Motor neuron (in vitro differentiated cells): ENCODE data around the gene GPRIN2. TPM values are rescaled to one million over a fixed set of nuclear protein-coding genes. Genes with fewer than 3 reads are reported as not detected.
"Not testable (repeated sequence)": the region's sequence is repeated elsewhere in the genome, so short reads cannot be mapped to it uniquely, and the experiment has no call there.

Experiments
- ATAC-seq, 8 experiments: fragments of 200-7000 bp; cut with Tn5 transposase; replicated peaks in 6 of 8; 2 replicates each; pipeline ENCODE4 v1.8.0; 2021; ENCODE audit warnings: mild to moderate bottlenecking in 8 of 8, moderate library complexity in 8 of 8
- H3K27ac ChIP-seq, 2 donors: fragments of 250-450 bp; sonication (Bioruptor Pico); 2 replicates each; pipeline ENCODE4 v1.9.0; 2021; ENCODE audit warnings: antibody characterized with exemption in 2 of 2, mild to moderate bottlenecking in 2 of 2, moderate library complexity in 1 of 2
- H3K4me1 ChIP-seq, 2 donors: fragments of 250-450 bp; sonication (Bioruptor Pico); replicated peaks in 1 of 2; 2 replicates each; pipeline ENCODE4 v1.6.1; 2021; ENCODE audit warnings: antibody characterized with exemption in 2 of 2, mild to moderate bottlenecking in 2 of 2, moderate library complexity in 1 of 2
- H3K4me3 ChIP-seq, 5 donors: fragments of 250-450 bp; sonication (Bioruptor Pico); 2 replicates each; pipeline ENCODE4 v1.9.0; 2021; ENCODE audit warnings: antibody characterized with exemption in 5 of 5, mild to moderate bottlenecking in 5 of 5, moderate library complexity in 4 of 5
- WGBS, 10 experiments: fragments of 450-650 bp; shearing (Covaris generic); methylation state at CpG; one replicate each; pipeline ENCODE4 v1.0.0; 2022; 5-methylcytosine and 5-hydroxymethylcytosine counted together
- in situ Hi-C, 9 experiments: fragments of 400-800 bp; cut with MboI; loops; one replicate each; pipeline ENCODE4 v1.15.0; 2021; ENCODE audit warnings: low sequenced_read_pairs in 9 of 9, low pct_unique_long_range_greater_than_20kb in 2 of 9; ENCODE audit not compliant: unreplicated experiment in 9 of 9
- total RNA-seq, 8 experiments: library from RNA; unstranded; fragments of 300-600 nt; gene quantifications; 2 replicates each; pipeline versions ENCODE4 v1.2.3 to v1.2.4, GENCODE V29; 2022

Gene GPRIN2
- total RNA-seq, 8 experiments from 2014 or later, result 0.36 to 2.2 (median 1.2) TPM; not detected in 1

GRCh38 chr10:46523119-46523961 lies 33.1 kb downstream of the GPRIN2 start:
- ATAC-seq, result peak in 3 of 8 experiments; percentile 76 to 82 (median 79)
- H3K4me3 ChIP-seq, result no peak overlapping the region
- no peaks in the 10 kb centered on the region for H3K4me1 ChIP-seq
- no peak overlapping the region for H3K27ac ChIP-seq
- WGBS, 10 experiments, result 27 to 84% (median 60%) methylated on average over 2 to 12 of the region's 12 CpGs; no CpG with 5 or more reads in 1 of the 10 experiments
- in situ Hi-C loops, result no loop called here

- 49 to 92% (median 76%) methylated on average over 2 to 10 of the region's 10 CpGs for WGBS, 10 experiments
- in situ Hi-C loops, result no loop called here
- Histone ChIP-seq H3K4me1 (no peaks in the 10 kb centered on the region), H3K27ac (no peak overlapping the region), H3K4me3 (no peak overlapping the region)
- no peak for ATAC-seq
These were observed 34.0 kb downstream of the GPRIN2 start for GRCh38 chr10:46522295-46523118.

- 16 to 87% (median 64%) methylated on average over 2 to 5 of the region's 5 CpGs for WGBS, 10 experiments
- H3K27ac ChIP-seq, result no peak overlapping the region
- H3K4me3 ChIP-seq, result no peak overlapping the region
- ATAC-seq, result no peak
- no peaks in the 10 kb centered on the region for H3K4me1 ChIP-seq
- in situ Hi-C loops, result no loop called here
These were observed 35.5 kb downstream of the GPRIN2 start for GRCh38 chr10:46520941-46521340.

DNA sequence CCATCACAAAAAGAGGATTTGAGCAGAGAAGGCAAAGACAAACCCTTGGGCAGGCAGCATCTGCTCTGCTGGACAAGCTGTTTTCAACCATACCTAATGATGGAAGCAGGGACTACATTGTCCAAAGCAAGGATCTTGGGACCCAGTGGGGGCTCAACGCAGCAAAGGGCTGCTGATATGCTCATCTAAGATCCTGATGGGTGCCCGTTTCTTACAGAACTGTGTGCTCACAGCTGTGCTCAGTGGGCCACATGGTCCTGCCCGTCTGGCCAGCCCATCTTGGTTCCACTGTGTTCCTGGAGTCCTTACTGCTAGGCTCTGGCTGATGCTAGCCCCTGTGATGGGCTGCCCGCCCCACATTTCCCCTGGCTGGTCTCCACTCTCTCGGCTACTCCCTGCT lies 36.1 kb downstream of the GPRIN2 start:
- ATAC-seq, result no peak
- in situ Hi-C loops, result no loop called here
- no peak overlapping the region for H3K4me3 ChIP-seq

GRCh38 chr10:46518028-46518725 lies 38.3 kb downstream of the GPRIN2 start:
- 64 to 94% (median 83%) methylated on average over 2 to 6 of the region's 6 CpGs for WGBS, 10 experiments
- H3K27ac ChIP-seq, result no peak overlapping the region
- ATAC-seq, result no peak
- no peak overlapping the region for H3K4me3 ChIP-seq
- in situ Hi-C loops, result no loop called here
- no peaks in the 10 kb centered on the region for H3K4me1 ChIP-seq

More for the DNA sequence above, 36.1 kb downstream of the GPRIN2 start:
- 25 to 89% (median 79%) methylated on average over 3 to 5 of the region's 5 CpGs; no CpG with 5 or more reads in 2 of the 10 experiments for WGBS, 10 experiments
- Histone ChIP-seq H3K4me1 (no peaks in the 10 kb centered on the region), H3K27ac (no peak overlapping the region)

GRCh38 chr10:46517541-46517940 lies 38.9 kb downstream of the GPRIN2 start:
- in situ Hi-C loops, result no loop called here
- Histone ChIP-seq H3K27ac (no peak overlapping the region), H3K4me3 (no peak overlapping the region), H3K4me1 (no peaks in the 10 kb centered on the region)
- WGBS, 10 experiments, result 29 to 100% (median 81%) methylated on average over 3 to 5 of the region's 5 CpGs
- no peak for ATAC-seq

DNA sequence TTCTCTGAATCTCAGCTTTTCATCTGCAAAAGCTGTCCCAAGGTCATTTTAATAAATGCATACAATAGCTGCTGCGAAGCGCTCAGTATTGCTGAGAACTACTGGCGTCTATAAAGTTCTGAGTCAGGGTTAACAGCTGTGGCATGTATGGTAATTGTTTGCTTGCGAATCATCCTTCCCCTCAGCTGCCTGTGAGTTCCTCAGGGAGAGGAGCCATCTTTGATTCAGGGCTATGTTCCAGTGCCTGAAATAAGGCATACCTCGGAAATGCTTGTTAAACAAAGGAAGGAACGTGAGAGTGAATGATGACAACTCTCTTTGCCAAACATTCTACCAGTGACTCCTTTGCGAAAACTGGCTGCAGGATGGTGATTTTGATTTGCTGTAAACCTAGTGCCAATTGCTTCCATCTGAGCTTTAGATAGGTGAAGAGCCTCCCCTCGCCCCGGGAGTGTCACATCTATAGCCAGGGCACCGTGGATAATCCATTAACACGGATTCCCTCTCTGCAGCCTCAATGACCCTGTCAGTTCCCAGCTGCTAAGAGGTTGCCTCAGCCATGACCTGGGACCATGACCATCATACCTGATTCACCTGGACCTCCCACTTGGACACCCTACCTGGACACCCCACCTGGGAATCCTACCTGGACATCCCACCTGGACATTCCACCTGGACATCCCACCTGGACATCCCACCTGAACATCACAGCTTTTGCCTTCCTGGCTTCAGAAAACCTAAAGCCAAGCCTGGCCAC lies 39.6 kb downstream of the GPRIN2 start:
- WGBS, 10 experiments, result 13 to 88% (median 71%) methylated on average over 7 to 11 of the region's 11 CpGs
- in situ Hi-C loops, result no loop called here
- H3K27ac ChIP-seq, result no peak overlapping the region
- peak in 4 of 8 experiments; percentile 23 to 97 (median 90) for ATAC-seq
- H3K4me3 ChIP-seq, result no peak overlapping the region
- H3K4me1 ChIP-seq, result no peaks in the 10 kb centered on the region

- H3K27ac ChIP-seq, result no peak overlapping the region
- in situ Hi-C loops, result no loop called here
- no peak overlapping the region for H3K4me3 ChIP-seq
- no peaks in the 10 kb centered on the region for H3K4me1 ChIP-seq
- no peak for ATAC-seq
- 50 to 86% (median 80%) methylated on average over 1 to 3 of the region's 3 CpGs for WGBS, 10 experiments
These were observed 40.7 kb downstream of the GPRIN2 start for GRCh38 chr10:46515793-46516192.

GRCh38 chr10:46515366-46515765 lies 41.1 kb downstream of the GPRIN2 start:
- H3K27ac ChIP-seq, result no peak overlapping the region
- no peak for ATAC-seq
- H3K4me1 ChIP-seq, result no peaks in the 10 kb centered on the region
- H3K4me3 ChIP-seq, result no peak overlapping the region
- in situ Hi-C loops, result no loop called here

DNA sequence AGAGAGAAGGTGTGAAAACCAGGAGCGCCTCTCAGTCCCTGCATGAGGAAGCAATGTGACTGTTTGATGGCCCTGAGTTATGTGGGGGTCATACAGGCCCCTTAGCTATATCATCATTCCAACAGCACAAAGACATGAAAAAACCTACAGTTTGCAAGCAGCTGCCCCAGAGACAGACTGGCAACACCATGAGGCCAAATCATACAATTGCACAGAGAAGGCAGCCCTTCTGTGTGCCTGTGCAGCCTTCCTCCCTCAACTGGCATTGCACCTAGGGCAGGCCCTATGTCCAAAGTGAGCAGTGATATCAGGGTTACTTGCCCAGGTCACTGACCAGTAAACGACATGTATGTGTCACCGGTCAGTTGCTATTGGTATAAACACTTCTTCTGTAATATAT lies 41.6 kb downstream of the GPRIN2 start:
- in situ Hi-C loops, result no loop called here
- H3K4me1 ChIP-seq, result no peaks in the 10 kb centered on the region
- ATAC-seq, result no peak
- no peak overlapping the region for H3K4me3 ChIP-seq
- H3K27ac ChIP-seq, result no peak overlapping the region
- 58 to 93% (median 76%) methylated on average over 2 to 3 of the region's 3 CpGs for WGBS, 10 experiments

- no peak overlapping the region for H3K27ac ChIP-seq
- WGBS, 10 experiments, result 16 to 100% (median 79%) methylated on average over 1 to 6 of the region's 6 CpGs
- ATAC-seq, result no peak
- no peak overlapping the region for H3K4me3 ChIP-seq
- in situ Hi-C loops, result no loop called here
- H3K4me1 ChIP-seq, result no peaks in the 10 kb centered on the region
These were observed 42.0 kb downstream of the GPRIN2 start for GRCh38 chr10:46514431-46514861.

DNA sequence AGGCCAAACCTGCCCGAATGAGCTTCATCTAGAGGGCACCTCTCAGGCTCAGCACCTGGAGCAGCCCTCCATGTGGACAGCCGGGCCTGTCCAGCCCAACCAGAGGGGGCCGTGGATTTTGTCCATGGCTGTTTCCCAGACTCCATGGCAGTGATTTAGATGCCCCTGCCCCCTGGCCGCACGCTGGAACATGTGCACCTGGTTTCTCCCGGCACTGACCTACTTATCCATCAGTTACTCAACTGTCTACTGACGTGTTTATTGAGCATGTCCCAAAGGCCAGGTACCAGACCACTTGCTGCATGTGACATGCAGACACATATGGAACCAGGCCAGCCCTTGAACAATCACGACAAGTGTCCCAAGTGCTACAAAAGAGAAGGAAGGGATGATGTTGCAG lies 43.1 kb downstream of the GPRIN2 start:
- in situ Hi-C loops, H3K4me3 ChIP-seq, H3K4me1 ChIP-seq, ATAC-seq, H3K27ac ChIP-seq: not testable (repeated sequence)
- no CpG with 5 or more reads among the region's 8 CpGs for WGBS, 10 experiments
